ENCODE results near the gene COA5.
A peak's percentile ranks its signal among the peaks of the same experiment; 100 is the strongest.
"Not testable (repeated sequence)": the region's sequence is repeated elsewhere in the genome, so short reads cannot be mapped to it uniquely, and the experiment has no call there.

Gene COA5

DNA sequence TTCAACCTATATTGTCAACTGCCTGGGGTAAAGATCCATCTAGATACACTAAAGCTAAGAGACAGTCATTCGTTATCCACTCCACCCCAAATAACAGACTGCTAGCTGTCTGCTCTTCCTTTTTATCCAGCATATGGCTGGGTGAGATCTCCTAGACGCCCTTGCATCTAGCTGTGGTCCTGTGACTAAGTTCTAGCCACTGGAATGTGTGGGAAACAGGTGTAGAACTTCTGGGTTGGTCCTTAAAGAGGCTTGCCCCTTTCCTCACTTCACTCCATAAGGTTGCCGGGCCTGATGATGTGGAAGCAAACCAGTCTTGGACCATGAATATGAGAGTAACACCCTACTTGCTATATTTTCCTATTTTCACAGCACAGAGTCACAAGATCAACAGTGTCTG, 3.2 kb downstream of the COA5 start:
- DNase-seq: no peak

GRCh38 chr2:98604547-98604946, 3.8 kb downstream of the COA5 start:
- DNase-seq: no peak

DNA sequence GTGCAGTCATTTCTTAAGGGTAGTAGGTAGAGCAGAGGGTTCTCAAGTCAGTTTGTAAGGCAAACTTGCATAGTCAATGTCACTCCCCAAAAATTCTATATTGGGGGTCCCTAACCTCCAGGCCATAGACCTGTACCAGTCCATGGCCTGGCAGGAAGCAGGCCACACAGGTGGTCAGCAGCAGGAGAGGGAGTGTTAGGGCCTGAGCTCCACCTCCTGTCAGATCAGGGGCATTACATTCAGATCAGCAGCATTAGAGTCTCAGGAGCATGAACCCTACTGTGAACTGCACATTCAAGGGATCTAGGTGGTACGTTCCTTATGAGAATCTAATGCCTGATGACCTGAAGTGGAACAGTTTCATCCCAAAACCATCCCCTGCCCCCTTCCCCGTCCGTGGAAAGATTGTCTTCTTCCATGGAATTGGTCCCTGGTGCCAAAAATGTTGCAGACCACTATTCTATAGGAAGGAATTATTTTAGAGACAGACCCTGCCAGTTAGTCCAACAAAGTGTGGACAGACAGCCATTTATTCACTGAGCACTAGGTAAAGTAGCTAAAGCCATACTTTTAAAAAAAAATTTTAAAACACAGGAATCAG, 6.7 kb downstream of the COA5 start:
- DNase-seq: peak in 1 of 2 experiments; percentile 50

GRCh38 chr2:98598781-98599428, 9.4 kb downstream of the COA5 start:
- no peak for DNase-seq

DNA sequence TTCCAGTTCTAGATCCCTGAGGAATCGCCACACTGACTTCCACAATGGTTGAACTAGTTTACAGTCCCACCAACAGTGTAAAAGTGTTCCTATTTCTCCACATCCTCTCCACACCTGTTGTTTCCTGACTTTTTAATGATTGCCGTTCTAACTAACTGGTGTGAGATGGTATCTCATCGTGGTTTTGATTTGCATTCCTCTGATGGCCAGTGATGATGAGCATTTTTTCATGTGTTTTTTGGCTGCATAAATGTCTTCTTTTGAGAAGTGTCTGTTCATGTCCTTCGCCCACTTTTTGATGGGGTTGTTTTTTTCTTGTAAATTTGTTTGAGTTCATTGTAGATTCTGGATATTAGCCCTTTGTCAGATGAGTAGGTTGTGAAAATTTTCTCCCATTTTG, 13.6 kb downstream of the COA5 start:
- not testable (repeated sequence) for DNase-seq

GRCh38 chr2:98592565-98592964, 15.7 kb downstream of the COA5 start:
- no peak for DNase-seq

GRCh38 chr2:98589489-98589888, 18.8 kb downstream of the COA5 start:
- DNase-seq: no peak

DNA sequence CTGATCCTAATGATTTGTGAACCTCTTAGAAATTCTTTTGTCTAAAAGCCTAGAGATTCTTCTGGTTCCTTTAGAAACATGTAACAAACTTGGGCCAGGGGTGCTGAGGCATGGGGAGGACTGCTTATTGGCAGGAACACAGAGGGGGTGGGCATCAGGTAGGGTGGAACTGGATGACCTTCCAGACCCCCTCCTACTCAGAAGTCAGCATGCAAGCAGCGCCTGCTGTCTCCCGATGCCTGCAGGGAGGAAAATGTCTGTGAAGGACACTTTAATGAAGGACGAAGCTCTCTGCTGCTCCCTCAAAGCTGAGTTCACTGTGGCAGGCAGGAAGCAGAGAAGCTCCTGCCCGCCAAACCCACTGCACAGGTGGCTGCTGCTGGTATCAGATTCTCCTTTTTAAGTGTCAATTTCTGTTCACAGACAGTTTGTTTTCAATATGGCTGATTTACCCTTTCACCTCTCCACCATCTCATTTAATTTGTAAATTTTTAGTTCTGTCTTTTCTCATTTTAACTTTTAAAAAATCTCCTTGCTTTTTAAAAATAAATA, 19.4 kb downstream of the COA5 start:
- DNase-seq: no peak

DNA sequence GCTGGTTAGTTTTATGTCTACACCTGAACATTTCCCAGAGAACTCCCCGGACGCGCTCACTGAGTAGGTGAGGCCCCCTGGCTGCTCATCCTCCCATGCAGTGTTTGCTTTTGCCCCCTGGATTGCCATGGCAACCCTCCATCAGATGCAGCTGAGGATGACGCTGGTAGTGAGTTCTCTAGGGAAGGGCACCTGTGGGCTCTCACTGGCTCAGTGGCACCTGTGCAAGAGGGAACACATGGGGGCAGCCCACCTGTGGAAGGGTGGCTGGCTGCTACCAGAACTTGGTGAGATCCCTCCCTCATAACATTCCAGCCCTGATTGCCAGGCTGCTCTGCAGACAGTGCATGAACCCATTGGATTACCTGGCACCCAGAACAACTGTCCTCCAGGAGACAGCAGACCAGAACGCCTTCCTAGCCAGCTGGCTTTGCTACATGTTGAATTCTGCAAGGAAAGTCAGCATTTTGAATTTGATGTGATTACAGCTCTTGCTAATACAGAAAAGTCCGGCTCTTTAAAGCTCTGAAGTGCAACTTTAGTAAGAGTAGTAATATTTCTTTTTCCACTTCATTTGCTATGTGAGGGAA, 21.7 kb downstream of the COA5 start:
- no peak for DNase-seq

DNA sequence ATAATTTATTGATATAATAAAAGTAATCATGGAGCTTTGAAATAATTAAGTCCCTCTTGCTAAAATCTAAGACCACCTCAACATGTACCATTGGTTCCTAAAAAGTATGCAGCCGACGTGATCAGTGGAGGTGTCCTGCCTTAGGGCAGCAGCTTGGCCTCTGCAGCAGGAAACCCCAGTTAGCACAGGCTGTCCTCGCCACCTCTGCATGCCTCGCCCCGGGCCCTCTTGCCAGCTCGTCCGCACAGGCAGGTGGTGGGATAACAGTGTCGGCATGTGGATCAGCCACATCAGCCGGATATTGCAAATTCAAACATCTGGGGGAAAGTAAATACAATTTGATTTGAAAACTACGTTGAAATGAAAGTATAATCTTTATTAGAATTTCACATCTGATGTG, 22.9 kb downstream of the COA5 start:
- DNase-seq: no peak

DNA sequence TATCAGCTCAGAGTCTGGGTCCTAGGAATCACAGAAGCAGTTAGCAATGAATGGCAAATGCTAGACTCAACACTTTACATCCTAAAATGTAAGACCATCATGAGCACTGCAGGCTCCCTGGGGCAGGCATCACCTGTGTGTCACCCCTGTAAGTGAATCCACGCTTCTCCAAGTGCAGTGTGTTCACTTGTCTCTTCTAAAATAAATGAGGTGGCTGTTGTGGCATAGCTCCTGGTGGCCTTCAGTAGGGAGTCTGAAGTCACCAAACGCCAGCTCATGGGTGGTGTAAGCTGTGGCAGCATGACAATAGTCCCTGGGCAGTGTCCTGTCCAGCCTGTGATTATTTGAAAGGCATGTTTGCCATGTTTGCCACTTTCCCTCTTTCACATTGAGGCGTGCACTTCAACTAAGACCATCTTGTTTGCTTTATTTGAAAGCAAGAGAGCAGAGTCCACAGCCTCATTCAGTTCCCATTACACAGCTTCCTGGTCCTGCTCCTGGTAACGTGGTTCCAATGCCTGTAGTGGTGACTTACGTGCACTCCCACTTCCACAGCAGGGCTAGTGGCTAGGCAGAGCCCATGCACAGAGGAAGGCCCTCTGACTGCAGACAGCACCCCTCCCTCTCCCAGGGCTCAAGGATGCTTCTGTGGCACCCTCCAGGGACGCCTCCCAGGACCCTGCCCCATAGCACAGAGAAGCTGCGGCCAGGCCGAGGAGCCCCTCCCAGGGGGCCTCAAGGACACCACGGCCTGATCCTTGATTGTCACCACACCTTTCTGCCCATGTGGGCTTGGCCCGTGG, 24.3 kb downstream of the COA5 start:
- no peak for DNase-seq

DNA sequence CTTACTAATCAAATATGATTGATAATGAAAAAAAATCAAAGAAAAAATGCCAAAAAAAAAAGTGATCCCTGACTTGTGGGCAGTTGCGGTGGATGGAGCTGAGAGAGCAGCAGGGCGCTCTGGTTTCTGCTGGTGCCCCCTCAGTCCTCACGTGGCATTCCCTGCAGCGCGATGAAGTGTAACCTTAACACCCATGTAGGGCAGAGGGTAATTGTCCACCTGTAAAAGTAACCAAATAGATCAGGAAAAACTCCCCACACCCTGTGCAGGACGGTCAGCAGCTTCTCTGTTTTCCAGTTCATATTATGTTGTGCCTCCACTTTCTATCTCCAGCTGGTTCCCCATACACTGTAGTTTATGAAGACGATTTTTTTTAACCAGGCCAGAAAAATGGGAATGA, 25.0 kb downstream of the COA5 start:
- DNase-seq: no peak

DNA sequence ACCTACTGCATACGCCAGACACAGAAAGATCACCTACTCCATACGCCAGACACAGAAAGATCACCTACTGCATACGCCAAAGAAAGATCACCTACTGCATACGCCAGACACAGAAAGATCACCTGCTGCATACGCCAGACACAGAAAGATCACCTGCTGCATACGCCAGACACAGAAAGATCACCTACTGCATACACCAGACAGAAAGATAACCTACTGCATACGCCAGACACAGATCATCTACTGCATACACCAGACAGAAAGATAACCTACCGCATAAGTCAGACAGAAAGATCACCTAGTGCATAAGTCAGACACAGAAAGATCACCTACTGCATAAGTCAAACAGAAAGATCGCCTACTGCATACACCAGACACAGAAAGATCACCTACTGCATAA, 25.8 kb downstream of the COA5 start:
- no peak for DNase-seq

- no peak for DNase-seq
These were observed 27.5 kb downstream of the COA5 start for GRCh38 chr2:98580656-98581284.

GRCh38 chr2:98579926-98580325, 28.4 kb downstream of the COA5 start:
- DNase-seq: no peak

GRCh38 chr2:98578231-98578630, 30.1 kb downstream of the COA5 start:
- DNase-seq: no peak

DNA sequence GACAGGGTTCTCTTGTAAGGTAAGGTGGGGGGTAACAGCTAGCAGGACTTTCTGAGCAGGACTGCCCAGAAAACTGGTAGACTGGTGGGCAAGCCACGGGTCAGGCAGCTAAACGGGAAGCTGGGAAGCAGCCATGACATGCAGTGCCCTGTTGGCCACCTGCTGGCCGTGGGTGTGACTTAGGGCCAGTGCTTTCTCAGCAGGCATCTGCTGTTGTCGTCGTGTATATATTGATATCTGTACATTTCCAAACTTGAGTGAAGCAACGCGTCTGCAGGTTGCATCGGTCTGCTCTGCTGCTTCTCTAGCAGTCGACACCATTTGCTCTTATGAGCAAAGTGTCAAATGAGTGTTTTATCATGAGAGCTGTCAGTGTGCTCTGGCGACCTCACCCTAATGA, 31.0 kb downstream of the COA5 start:
- DNase-seq: no peak

- DNase-seq: no peak
These were observed 31.5 kb downstream of the COA5 start for GRCh38 chr2:98576666-98577312.

GRCh38 chr2:98573426-98573825, 34.9 kb downstream of the COA5 start:
- no peak for DNase-seq

GRCh38 chr2:98572676-98573075, 35.6 kb downstream of the COA5 start:
- DNase-seq: no peak

GRCh38 chr2:98572211-98572610, 36.1 kb downstream of the COA5 start:
- DNase-seq: no peak

GRCh38 chr2:98571796-98572195, 36.5 kb downstream of the COA5 start:
- DNase-seq: no peak

Measured in NCI-H526 (cell line).